Lower leg skin (tissue), 3 donors: Measurements from ENCODE around the gene TMEM17.

Experiments used
- POLR2A ChIP-seq, 2 donors: fragments of 450-650 bp; IDR thresholded peaks; one replicate each; pipeline ENCODE4 v1.6.1; 2016 to 2017; ENCODE audit warnings: antibody characterized with exemption in 2 of 2, mild to moderate bottlenecking in 1 of 2, moderate library complexity in 1 of 2
- TF ChIP-seq, protein P1 (sequence below), 3 donors: fragments of 450-650 bp; IDR thresholded peaks; one replicate each; pipeline ENCODE4 v1.5.1; 2016; ENCODE audit warnings: antibody characterized with exemption in 3 of 3, mild to moderate bottlenecking in 3 of 3, moderate library complexity in 2 of 3

DNA sequence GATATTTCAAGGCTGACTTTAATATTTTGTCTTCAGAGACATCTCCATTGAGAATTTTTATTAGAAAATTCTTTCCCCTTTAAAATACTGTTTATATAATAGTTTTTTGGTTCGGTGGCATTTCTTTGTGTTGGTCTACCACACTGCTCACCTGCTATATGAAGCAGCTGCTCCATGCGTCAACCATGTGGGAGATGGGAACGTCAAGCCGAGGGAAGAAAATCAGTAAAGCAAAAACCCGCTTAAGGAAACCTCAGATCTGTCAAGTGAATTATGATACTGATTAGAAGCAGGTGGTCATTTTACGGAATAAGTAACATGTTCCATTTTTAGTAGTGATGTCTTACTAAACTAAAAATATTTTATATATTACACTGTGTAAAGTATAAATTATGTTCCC is 5.6 kb upstream of the TMEM17 start:
- no peak for TF ChIP-seq POLR2A (IDR thresholded peaks at IDR 0.05)
- TF ChIP-seq, protein P1, sequence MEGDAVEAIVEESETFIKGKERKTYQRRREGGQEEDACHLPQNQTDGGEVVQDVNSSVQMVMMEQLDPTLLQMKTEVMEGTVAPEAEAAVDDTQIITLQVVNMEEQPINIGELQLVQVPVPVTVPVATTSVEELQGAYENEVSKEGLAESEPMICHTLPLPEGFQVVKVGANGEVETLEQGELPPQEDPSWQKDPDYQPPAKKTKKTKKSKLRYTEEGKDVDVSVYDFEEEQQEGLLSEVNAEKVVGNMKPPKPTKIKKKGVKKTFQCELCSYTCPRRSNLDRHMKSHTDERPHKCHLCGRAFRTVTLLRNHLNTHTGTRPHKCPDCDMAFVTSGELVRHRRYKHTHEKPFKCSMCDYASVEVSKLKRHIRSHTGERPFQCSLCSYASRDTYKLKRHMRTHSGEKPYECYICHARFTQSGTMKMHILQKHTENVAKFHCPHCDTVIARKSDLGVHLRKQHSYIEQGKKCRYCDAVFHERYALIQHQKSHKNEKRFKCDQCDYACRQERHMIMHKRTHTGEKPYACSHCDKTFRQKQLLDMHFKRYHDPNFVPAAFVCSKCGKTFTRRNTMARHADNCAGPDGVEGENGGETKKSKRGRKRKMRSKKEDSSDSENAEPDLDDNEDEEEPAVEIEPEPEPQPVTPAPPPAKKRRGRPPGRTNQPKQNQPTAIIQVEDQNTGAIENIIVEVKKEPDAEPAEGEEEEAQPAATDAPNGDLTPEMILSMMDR (IDR thresholded peaks at IDR 0.05): no peak
